K562 (cell line): Measurements from ENCODE around the gene FGFRL1. TPM values are rescaled to one million over a fixed set of nuclear protein-coding genes. Genes with fewer than 3 reads are reported as not detected.

ENCODE experiments used
- ATF1 ChIP-seq, 2 experiments: fragments of 450-650 bp in 1 of 2; IDR thresholded peaks; 2 replicates each; pipeline ENCODE4 v1.6.1; 2016; ENCODE audit warnings: missing compliant biosample characterization in 1 of 2, missing genetic modification characterization in 1 of 2
- ATF7 ChIP-seq: fragments of 450-650 bp; IDR thresholded peaks from 2 replicates; pipeline ENCODE4 v1.7.1; 2014; ENCODE audit warnings: mild to moderate bottlenecking, moderate library complexity
- CCNT2 ChIP-seq: IDR thresholded peaks from 2 replicates; pipeline ENCODE4 v1.6.1; 2011; ENCODE audit warnings: borderline replicate concordance, low read depth, mild to moderate bottlenecking, moderate library complexity, mixed read lengths, low read length; ENCODE audit not compliant: insufficient read length; ENCODE audit errors: extremely low read depth
- CEBPG ChIP-seq, 3 experiments: fragments of 200-800 bp in 1 of 3; sonication (Bioruptor generic) in 1 of 3; sonication (generic) in 1 of 3; formaldehyde crosslinking in 1 of 3; IDR thresholded peaks in 2 of 3; conservative IDR thresholded peaks in 1 of 3; 2 replicates each; pipeline versions ENCODE4 v1.6.1 to v1.8.0; 2016 to 2022; ENCODE audit warnings: missing compliant biosample characterization in 2 of 3, missing genetic modification characterization in 2 of 3, mild to moderate bottlenecking in 1 of 3, missing genetic modification reagents in 1 of 3
- EP400 ChIP-seq: fragments of 450-650 bp; IDR thresholded peaks from 2 replicates; pipeline ENCODE4 v1.6.1; 2017; ENCODE audit warnings: antibody characterized with exemption, mild to moderate bottlenecking, moderate library complexity
- KDM1A ChIP-seq, 2 experiments: fragments of 450-650 bp; IDR thresholded peaks; 2 replicates each; pipeline ENCODE4 v1.6.1; 2016; ENCODE audit warnings: mild to moderate bottlenecking in 2 of 2
- LEF1 ChIP-seq: fragments of 450-650 bp; IDR thresholded peaks from 2 replicates; pipeline ENCODE4 v1.6.1; 2016; ENCODE audit warnings: mild to moderate bottlenecking
- NCOA2 ChIP-seq, 2 experiments: fragments of 450-650 bp; IDR thresholded peaks; 2 replicates each; pipeline ENCODE4 v1.6.1; 2018; ENCODE audit warnings: mild to moderate bottlenecking in 2 of 2, moderate library complexity in 1 of 2; ENCODE audit not compliant: partially characterized antibody in 2 of 2
- PHB2 ChIP-seq: fragments of 450-650 bp; IDR thresholded peaks from 2 replicates; pipeline ENCODE4 v1.6.1; 2017; ENCODE audit warnings: low read depth
- POLR2A ChIP-seq: fragments of 450-650 bp; conservative IDR thresholded peaks from 2 replicates; pipeline ENCODE4 v1.6.1; 2016
- POLR2AphosphoS5 ChIP-seq: IDR thresholded peaks from 2 replicates; pipeline ENCODE4 v1.6.1; 2011; ENCODE audit warnings: mild to moderate bottlenecking, low read depth, low read length, moderate library complexity; ENCODE audit not compliant: control insufficient read depth, insufficient read depth
- POLR2B ChIP-seq: fragments of 450-650 bp; IDR thresholded peaks from 2 replicates; pipeline ENCODE4 v1.6.1; 2018; ENCODE audit warnings: low read depth; ENCODE audit not compliant: partially characterized antibody
- PRMT5 ChIP-seq: sonication (generic); formaldehyde crosslinking; IDR thresholded peaks from 2 replicates; pipeline ENCODE4 v1.5.0; 2020; ENCODE audit warnings: missing genetic modification reagents
- SMAD4 ChIP-seq: fragments of 250-450 bp; sonication (Bioruptor Pico); conservative IDR thresholded peaks from 2 replicates; pipeline ENCODE4 v1.8.0; 2021; ENCODE audit warnings: inconsistent platforms, mild to moderate bottlenecking, moderate library complexity
- SOX6 ChIP-seq: fragments of 450-650 bp; IDR thresholded peaks from 2 replicates; pipeline ENCODE4 v1.6.1; 2014; ENCODE audit warnings: mild to moderate bottlenecking
- TAL1 ChIP-seq: fragments of 450-650 bp; IDR thresholded peaks from 2 replicates; pipeline ENCODE4 v1.6.1; 2016; ENCODE audit warnings: mild to moderate bottlenecking
- TBP ChIP-seq: optimal IDR thresholded peaks from 2 replicates; pipeline ENCODE3; 2011; ENCODE audit warnings: low read depth, low read length, improper control_type of control experiment
- TCF7L2 ChIP-seq: fragments of 150-350 bp; IDR thresholded peaks from 2 replicates; pipeline ENCODE4 v1.6.1; 2016; ENCODE audit warnings: low read depth, mild to moderate bottlenecking, low read length, moderate library complexity
- ZFPM2 ChIP-seq: fragments of 250-450 bp; sonication (Bioruptor Pico); IDR thresholded peaks from 2 replicates; pipeline ENCODE4 v1.5.1; 2022; ENCODE audit warnings: mild to moderate bottlenecking
- polyA plus RNA-seq, 8 experiments: library from polyadenylated mRNA; depleted of rRNA in 4 of 8; stranded (reverse) in 5 of 8; unstranded in 3 of 8; fragments of >200 nt; fragmentation: Nextera tagmentation in 2 of 8; fragmentation: Illumina TruSeq in 1 of 8; extraction: Ambion mirVana in 2 of 8; extraction: Trizol in 1 of 8; gene quantifications; 2 replicates each; pipeline versions ENCODE4 v1.2.1 to v1.2.3, GENCODE V29; 2011 to 2014; ENCODE audit warnings: inconsistent platforms in 1 of 8, missing spikeins in 1 of 8
- total RNA-seq, 7 experiments: library from RNA; depleted of rRNA in 6 of 7; stranded (reverse); fragments of >200 nt in 6 of 7; fragmentation: Illumina TruSeq in 2 of 7; extraction: Trizol in 2 of 7; gene quantifications; 2 replicates each; pipeline versions ENCODE4 v1.2.1 to v1.2.3, GENCODE V29; 2011 to 2021; ENCODE audit warnings: low replicate concordance in 1 of 7
- TF ChIP-seq, protein P1 (sequence below): fragments of 250-450 bp; sonication (Bioruptor Pico); IDR thresholded peaks from 2 replicates; pipeline ENCODE4 v1.8.0; 2022; ENCODE audit warnings: moderate library complexity, mild to moderate bottlenecking, inconsistent platforms
- TF ChIP-seq, protein P2 (sequence below): sonication (generic); formaldehyde crosslinking; IDR thresholded peaks from 2 replicates; pipeline ENCODE4 v1.8.0; 2022; ENCODE audit warnings: missing genetic modification reagents, mild to moderate bottlenecking, moderate library complexity, borderline replicate concordance
- TF ChIP-seq, protein P3 (sequence below): sonication (generic); formaldehyde crosslinking; IDR thresholded peaks from 2 replicates; pipeline ENCODE4 v1.8.0; 2022; ENCODE audit warnings: mild to moderate bottlenecking, missing genetic modification reagents, borderline replicate concordance
- TF ChIP-seq, protein P4 (sequence below): fragments of 450-650 bp; conservative IDR thresholded peaks from 2 replicates; pipeline ENCODE4 v1.6.1; 2016; ENCODE audit warnings: missing genetic modification characterization, low read depth, mild to moderate bottlenecking, missing compliant biosample characterization, moderate library complexity

FGFRL1 gene
- total and polyA plus RNA-seq, 9 of the 15 experiments (the other 6 are each of a cell fraction or from before 2014, with no cell fraction given): 0.34 to 49.9 (median 14.6) TPM

DNA sequence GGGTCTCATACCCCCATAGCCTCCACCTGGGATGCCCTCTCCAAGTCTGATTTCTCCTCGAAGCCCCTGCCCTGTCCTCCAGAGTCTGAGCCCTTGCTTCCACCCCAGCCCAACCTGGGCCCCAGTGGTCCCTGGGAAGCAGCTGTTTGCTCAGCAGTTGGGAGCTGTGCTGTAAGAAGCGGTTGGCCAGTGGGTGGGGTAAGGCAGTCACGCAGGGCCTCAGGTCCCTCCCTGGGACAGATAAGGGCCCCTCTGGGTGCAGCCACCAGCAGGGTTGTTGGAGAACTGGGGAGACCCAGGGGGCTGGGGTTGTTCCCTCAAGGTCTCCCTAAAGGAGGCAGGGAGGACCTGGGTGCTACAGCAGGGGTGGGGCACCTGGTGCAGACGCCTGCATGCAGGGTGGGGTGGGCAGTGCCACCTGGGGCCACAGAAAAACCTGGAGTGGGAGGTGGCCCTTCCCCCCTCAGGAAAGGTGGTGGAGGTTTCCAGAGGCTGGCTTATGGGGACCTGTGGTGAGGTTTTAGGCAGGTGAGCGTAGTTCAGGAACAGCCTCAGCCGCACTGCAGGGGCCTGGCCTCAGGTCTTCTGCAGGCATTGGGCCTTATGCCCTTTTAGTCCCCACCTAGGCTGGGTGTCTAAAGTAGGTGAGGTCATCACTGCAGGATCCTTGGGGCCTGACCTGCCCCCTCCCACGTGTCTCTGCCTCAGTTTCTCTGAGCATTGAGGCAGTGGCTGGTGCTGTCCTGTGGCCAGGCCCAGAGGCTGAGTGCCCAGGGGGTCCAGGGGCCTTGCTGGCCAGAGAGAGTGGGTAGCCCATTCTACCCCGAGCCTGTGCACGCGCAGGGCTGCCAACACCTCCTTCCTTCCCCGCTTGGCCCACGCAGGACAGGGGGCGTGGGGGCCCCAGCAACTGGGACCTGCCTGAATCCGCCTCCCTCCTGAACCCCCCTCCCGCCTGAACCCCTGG is 15.1 kb upstream of the FGFRL1 start (continued):
- TF ChIP-seq, protein P1, sequence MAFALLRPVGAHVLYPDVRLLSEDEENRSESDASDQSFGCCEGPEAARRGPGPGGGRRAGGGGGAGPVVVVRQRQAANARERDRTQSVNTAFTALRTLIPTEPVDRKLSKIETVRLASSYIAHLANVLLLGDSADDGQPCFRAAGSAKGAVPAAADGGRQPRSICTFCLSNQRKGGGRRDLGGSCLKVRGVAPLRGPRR (CRISPR knock-in tag): 0 out of 2 replicates have a peak, but pooled peaks have one; percentile 21
- TF ChIP-seq, protein P2, sequence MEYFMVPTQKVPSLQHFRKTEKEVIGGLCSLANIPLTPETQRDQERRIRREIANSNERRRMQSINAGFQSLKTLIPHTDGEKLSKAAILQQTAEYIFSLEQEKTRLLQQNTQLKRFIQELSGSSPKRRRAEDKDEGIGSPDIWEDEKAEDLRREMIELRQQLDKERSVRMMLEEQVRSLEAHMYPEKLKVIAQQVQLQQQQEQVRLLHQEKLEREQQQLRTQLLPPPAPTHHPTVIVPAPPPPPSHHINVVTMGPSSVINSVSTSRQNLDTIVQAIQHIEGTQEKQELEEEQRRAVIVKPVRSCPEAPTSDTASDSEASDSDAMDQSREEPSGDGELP (CRISPR knock-in tag): peak; percentile 97
- TF ChIP-seq CEBPG (CRISPR knock-in tag; IDR thresholded peaks at IDR 0.05): no peak
- no peak for TF ChIP-seq CEBPG (tag; conservative IDR thresholded peaks at IDR 0.05 in 1 of 2, IDR thresholded peaks at IDR 0.05 in 1 of 2)
- peak; percentile 75 for TF ChIP-seq TBP
- TF ChIP-seq PHB2: no peak
- peak; percentile 32 for TF ChIP-seq EP400
- TF ChIP-seq NCOA2 (IDR thresholded peaks at IDR 0.05; ENCODE audit: partially characterized antibody in 2 of 2): no peak
- TF ChIP-seq SMAD4: peak; percentile 48
- TF ChIP-seq, protein P3, sequence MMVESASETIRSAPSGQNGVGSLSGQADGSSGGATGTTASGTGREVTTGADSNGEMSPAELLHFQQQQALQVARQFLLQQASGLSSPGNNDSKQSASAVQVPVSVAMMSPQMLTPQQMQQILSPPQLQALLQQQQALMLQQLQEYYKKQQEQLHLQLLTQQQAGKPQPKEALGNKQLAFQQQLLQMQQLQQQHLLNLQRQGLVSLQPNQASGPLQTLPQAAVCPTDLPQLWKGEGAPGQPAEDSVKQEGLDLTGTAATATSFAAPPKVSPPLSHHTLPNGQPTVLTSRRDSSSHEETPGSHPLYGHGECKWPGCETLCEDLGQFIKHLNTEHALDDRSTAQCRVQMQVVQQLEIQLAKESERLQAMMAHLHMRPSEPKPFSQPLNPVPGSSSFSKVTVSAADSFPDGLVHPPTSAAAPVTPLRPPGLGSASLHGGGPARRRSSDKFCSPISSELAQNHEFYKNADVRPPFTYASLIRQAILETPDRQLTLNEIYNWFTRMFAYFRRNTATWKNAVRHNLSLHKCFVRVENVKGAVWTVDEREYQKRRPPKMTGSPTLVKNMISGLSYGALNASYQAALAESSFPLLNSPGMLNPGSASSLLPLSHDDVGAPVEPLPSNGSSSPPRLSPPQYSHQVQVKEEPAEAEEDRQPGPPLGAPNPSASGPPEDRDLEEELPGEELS (CRISPR knock-in tag): no peak
- TF ChIP-seq ATF7: peak; percentile 94
- TF ChIP-seq SOX6: peak; percentile 49
- TF ChIP-seq ATF1 (CRISPR knock-in tag; IDR thresholded peaks at IDR 0.05): no peak
- peak; percentile 23; the same call in 1 of the 2 replicates for TF ChIP-seq ATF1 (tag; IDR thresholded peaks at IDR 0.05)
- TF ChIP-seq POLR2AphosphoS5: peak; percentile 52
- TF ChIP-seq TAL1: 0 out of 2 replicates have a peak, but pooled peaks have one; percentile 8
- TF ChIP-seq POLR2A: peak; percentile 70
- TF ChIP-seq POLR2B: peak; percentile 38
- 0 out of 2 replicates have a peak, but pooled peaks have one; percentile 18 for TF ChIP-seq TCF7L2
- TF ChIP-seq, protein P4, sequence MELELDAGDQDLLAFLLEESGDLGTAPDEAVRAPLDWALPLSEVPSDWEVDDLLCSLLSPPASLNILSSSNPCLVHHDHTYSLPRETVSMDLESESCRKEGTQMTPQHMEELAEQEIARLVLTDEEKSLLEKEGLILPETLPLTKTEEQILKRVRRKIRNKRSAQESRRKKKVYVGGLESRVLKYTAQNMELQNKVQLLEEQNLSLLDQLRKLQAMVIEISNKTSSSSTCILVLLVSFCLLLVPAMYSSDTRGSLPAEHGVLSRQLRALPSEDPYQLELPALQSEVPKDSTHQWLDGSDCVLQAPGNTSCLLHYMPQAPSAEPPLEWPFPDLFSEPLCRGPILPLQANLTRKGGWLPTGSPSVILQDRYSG (tag): peak; percentile 36; the same call in 1 of the 2 replicates
- TF ChIP-seq CCNT2: peak; percentile 38
- peak; percentile 65 for TF ChIP-seq LEF1
- TF ChIP-seq PRMT5 (CRISPR knock-in tag): no peak
- TF ChIP-seq ZFPM2 (CRISPR knock-in tag): no peak
- no peak for TF ChIP-seq KDM1A (IDR thresholded peaks at IDR 0.05)
